Endothelial cell (in vitro differentiated cells): Measurements from ENCODE around the gene WFIKKN2. TPM values are rescaled to one million over a fixed set of nuclear protein-coding genes. Genes with fewer than 3 reads are reported as not detected.

Experiments used
- DNase-seq: peaks from one replicate; pipeline ENCODE4 v3.0.0; 2021; ENCODE audit warnings: low spot score
- H3K27ac Mint-ChIP-seq: one replicate; pipeline ENCODE4 v1.8.0; 2021; ENCODE audit warnings: mixed read lengths, inconsistent platforms; ENCODE audit not compliant: unreplicated experiment
- H3K27me3 Mint-ChIP-seq: one replicate; pipeline ENCODE4 v1.8.0; 2021; ENCODE audit warnings: mild to moderate bottlenecking, moderate library complexity, mixed read lengths, inconsistent platforms; ENCODE audit not compliant: unreplicated experiment
- H3K36me3 Mint-ChIP-seq: one replicate; pipeline ENCODE4 v1.8.0; 2021; ENCODE audit warnings: mild to moderate bottlenecking, low read depth, mixed read lengths, inconsistent platforms; ENCODE audit not compliant: unreplicated experiment
- H3K4me1 Mint-ChIP-seq: one replicate; pipeline ENCODE4 v1.8.0; 2021; ENCODE audit warnings: mild to moderate bottlenecking, mixed read lengths, inconsistent platforms; ENCODE audit not compliant: unreplicated experiment
- H3K4me3 Mint-ChIP-seq: one replicate; pipeline ENCODE4 v1.8.0; 2021; ENCODE audit warnings: mild to moderate bottlenecking, mixed read lengths, inconsistent platforms; ENCODE audit not compliant: unreplicated experiment
- H3K9me3 Mint-ChIP-seq: one replicate; pipeline ENCODE4 v1.8.0; 2021; ENCODE audit warnings: mixed read lengths, inconsistent platforms; ENCODE audit not compliant: unreplicated experiment
- total RNA-seq: library from RNA; stranded (reverse); fragmentation: NEBNext Ultra II Directional; extraction: Animal tissue kit (Norgen Biotek cat#: 25700); gene quantifications from one replicate; pipeline ENCODE4 v1.2.1, GENCODE V29; 2021; ENCODE audit not compliant: unreplicated experiment
- TF ChIP-seq, protein P1 (sequence below): fragments of 200-600 bp; sonication (generic); IDR thresholded peaks from one replicate; pipeline ENCODE4 v1.5.0; 2021; ENCODE audit warnings: antibody characterized with exemption; ENCODE audit not compliant: unreplicated experiment

Gene WFIKKN2
- total RNA-seq, 1 donor from 2014 or later = not detected

DNA sequence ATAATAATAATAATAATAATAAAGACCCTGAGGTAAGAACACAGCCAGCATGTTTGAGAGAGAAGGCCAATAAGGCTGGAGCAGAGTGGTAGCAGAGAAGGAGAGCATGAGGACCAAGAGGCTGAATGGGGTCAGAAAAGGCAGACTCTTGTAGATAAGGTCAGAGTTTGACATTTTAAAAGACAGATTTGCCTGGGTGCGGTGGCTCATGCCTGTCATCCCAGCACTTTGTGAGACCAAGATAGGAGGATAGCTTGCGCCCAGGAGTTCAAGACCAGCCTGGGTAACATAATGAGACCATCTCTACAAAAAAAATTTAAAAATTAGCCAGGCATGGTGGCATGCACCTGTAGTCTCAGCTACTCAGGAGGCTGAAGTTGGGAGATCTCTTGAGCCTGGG is 11.0 kb upstream of the WFIKKN2 start:
- Mint-ChIP-seq H3K4me1 (peaks cover 5% of the 10 kb centered on the region), H3K4me3 (no peak overlapping the region), H3K9me3 (no peaks in the 10 kb centered on the region), H3K27me3 (peaks cover 4% of the 10 kb centered on the region), H3K36me3 (no peaks in the 10 kb centered on the region), H3K27ac (no peak overlapping the region)
- DNase-seq = no peak
- TF ChIP-seq, protein P1, sequence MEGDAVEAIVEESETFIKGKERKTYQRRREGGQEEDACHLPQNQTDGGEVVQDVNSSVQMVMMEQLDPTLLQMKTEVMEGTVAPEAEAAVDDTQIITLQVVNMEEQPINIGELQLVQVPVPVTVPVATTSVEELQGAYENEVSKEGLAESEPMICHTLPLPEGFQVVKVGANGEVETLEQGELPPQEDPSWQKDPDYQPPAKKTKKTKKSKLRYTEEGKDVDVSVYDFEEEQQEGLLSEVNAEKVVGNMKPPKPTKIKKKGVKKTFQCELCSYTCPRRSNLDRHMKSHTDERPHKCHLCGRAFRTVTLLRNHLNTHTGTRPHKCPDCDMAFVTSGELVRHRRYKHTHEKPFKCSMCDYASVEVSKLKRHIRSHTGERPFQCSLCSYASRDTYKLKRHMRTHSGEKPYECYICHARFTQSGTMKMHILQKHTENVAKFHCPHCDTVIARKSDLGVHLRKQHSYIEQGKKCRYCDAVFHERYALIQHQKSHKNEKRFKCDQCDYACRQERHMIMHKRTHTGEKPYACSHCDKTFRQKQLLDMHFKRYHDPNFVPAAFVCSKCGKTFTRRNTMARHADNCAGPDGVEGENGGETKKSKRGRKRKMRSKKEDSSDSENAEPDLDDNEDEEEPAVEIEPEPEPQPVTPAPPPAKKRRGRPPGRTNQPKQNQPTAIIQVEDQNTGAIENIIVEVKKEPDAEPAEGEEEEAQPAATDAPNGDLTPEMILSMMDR = no peak

DNA sequence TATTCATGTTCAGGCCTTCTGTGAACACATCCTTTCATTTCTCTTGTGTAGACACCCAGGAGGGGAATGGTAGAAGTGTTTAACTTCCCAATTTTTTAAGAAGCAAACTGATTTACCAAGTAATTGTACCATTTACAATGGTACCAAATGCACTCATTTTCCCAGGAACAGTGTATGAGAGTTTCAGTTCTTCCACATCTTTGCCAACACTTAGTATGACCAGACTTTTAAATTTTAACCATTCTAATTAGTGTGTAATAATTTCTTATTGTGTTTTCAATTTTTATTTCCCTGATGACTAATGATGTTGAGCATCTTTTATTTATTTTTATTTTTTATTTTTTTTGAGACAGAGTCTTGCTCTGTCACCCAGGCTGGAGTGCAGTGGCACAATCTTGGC is 10.2 kb upstream of the WFIKKN2 start:
- H3K4me3 Mint-ChIP-seq = no peak overlapping the region
- H3K36me3 Mint-ChIP-seq = no peaks in the 10 kb centered on the region
- H3K4me1 Mint-ChIP-seq = peaks cover 6% of the 10 kb centered on the region
- H3K27ac Mint-ChIP-seq = no peak overlapping the region
- TF ChIP-seq, protein P1 = no peak
- H3K27me3 Mint-ChIP-seq = peaks cover 4% of the 10 kb centered on the region
- no peaks in the 10 kb centered on the region for H3K9me3 Mint-ChIP-seq
- DNase-seq = no peak

DNA sequence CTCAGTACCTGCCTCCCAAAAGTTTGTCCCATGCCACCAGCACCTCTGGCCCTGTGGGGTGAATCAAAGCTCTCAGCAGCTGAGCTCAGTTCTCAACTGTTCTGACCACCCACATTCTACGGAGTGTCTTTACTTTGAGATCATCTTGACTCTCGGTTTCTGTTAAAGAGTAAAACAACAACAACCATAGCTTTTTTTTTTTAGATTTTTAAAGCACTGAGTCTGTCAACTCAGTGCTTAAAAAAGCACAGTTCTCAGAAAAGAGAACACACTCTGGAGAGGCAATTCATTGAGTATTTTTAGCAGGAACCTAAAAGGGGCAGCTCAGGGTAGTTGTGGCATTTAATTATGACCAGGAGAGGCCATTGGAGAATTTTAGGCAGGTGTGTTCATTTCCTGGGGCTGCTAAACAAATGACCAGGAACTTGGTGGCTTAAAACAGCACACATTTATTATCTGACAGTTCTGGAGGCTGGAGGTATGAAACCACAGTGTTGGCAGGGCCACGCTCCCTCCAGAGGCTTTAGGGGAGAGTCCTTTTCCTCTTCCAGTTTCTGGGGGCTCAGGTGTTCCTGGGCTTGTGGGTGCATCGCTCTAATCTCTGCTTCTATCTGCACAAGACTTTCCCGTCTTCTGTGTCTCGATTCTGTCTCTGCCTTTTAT is 6.7 kb upstream of the WFIKKN2 start:
- H3K9me3 Mint-ChIP-seq = no peaks in the 10 kb centered on the region
- H3K27ac Mint-ChIP-seq = no peak overlapping the region
- H3K4me1 Mint-ChIP-seq = peaks cover 6% of the 10 kb centered on the region
- H3K4me3 Mint-ChIP-seq = no peak overlapping the region
- H3K27me3 Mint-ChIP-seq = no peaks in the 10 kb centered on the region
- TF ChIP-seq, protein P1 = no peak
- H3K36me3 Mint-ChIP-seq = no peaks in the 10 kb centered on the region
- no peak for DNase-seq

DNA sequence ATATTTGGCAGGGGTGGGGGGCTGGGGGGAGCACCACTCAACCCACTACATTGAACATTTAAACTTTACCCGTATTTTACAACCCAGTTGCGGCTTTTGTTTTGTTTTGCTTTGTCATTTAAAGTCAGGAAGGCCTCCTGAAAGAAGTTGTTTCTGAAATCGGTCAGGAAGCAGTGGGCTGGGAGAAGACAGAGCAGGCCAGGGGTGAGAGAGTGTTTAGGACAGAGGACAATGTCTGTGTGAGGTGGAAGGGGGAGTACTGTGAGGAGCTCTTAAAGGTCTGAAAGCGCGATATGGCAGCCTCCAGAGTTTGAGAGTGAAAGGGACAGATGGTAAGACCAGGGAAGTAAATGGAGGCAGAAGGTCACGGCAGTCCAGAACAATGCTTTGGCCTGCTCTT is 6.1 kb upstream of the WFIKKN2 start:
- H3K27me3 Mint-ChIP-seq = no peaks in the 10 kb centered on the region
- no peak for DNase-seq
- H3K4me3 Mint-ChIP-seq = no peak overlapping the region

DNA sequence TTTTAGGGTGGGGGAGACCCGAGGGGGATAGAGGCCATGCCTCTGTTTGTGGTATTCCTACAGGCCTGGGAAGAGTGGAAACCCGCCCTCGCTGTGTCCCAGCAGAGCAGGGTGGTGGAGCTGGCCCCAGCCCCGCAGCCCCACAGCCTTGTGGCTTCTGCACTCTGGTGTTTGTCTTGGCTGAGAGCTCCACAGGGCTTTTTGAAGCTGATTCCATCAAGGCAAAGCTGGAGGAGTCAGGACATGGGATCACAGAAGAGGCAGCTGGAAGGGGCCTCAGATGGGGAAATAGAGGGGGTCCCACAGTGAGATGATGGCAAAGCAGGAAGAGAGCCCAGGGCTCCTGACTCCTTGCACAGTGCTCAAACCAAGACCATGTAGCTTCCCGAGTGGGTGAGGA is 5.0 kb upstream of the WFIKKN2 start:
- no peak overlapping the region for H3K4me3 Mint-ChIP-seq
- no peak for DNase-seq
- H3K27me3 Mint-ChIP-seq = no peaks in the 10 kb centered on the region
- H3K4me1 Mint-ChIP-seq = peaks cover 6% of the 10 kb centered on the region
- no peaks in the 10 kb centered on the region for H3K36me3 Mint-ChIP-seq
- H3K9me3 Mint-ChIP-seq = no peaks in the 10 kb centered on the region
- H3K27ac Mint-ChIP-seq = no peak overlapping the region
- TF ChIP-seq, protein P1 = no peak

More for the DNA sequence above, 6.1 kb upstream of the WFIKKN2 start:
- no peak overlapping the region for H3K27ac Mint-ChIP-seq
- H3K9me3 Mint-ChIP-seq = no peaks in the 10 kb centered on the region
- no peaks in the 10 kb centered on the region for H3K36me3 Mint-ChIP-seq
- peaks cover 6% of the 10 kb centered on the region for H3K4me1 Mint-ChIP-seq
- TF ChIP-seq, protein P1 = no peak
